CD4-positive, alpha-beta T cell (primary cell): ENCODE data around the gene EMC9. TPM values are rescaled to one million over a fixed set of nuclear protein-coding genes. Genes with fewer than 3 reads are reported as not detected.

Experiments
- ATAC-seq: fragments of 200-7000 bp; cut with Tn5 transposase; one replicate; pipeline ENCODE4 v1.10.0; 2022; ENCODE audit warnings: mild to moderate bottlenecking; ENCODE audit not compliant: poor library complexity
- CTCF ChIA-PET: fragments of 350-600 bp; sonication (Branson Sonifier 250); formaldehyde crosslinking; loops from one replicate; lab custom pipeline; 2021; ENCODE audit warnings: antibody characterized with exemption, inconsistent platforms; lab: Charles Lee
- POLR2A ChIA-PET: fragments of 350-600 bp; sonication (Branson Sonifier 250); formaldehyde crosslinking; loops from one replicate; lab custom pipeline; 2021; ENCODE audit warnings: antibody characterized with exemption, inconsistent platforms; lab: Charles Lee
- DNase-seq, 14 experiments: peaks; one replicate each; pipeline ENCODE4 v3.0.0-alpha.2; 2013 to 2020; ENCODE audit warnings: mixed read lengths in 2 of 14
- H3K27ac ChIP-seq, 2 donors: one replicate each; pipeline versions ENCODE4 v1.5.1 to v1.7.0; 2013; ENCODE audit warnings: low read length in 2 of 2, low read depth in 1 of 2, mild to moderate bottlenecking in 1 of 2
- H3K27me3 ChIP-seq, 2 experiments: 1 replicate in 1 of 2; 2 replicates in 1 of 2; pipeline versions ENCODE4 v1.6.1 to v1.7.0; 2013; ENCODE audit warnings: low read length in 2 of 2, control low read depth in 1 of 2, mild to moderate bottlenecking in 1 of 2, moderate library complexity in 1 of 2; ENCODE audit not compliant: insufficient read depth in 2 of 2, control insufficient read depth in 1 of 2
- H3K36me3 ChIP-seq: one replicate; pipeline ENCODE4 v1.6.1; 2013; ENCODE audit warnings: low read length, control low read depth; ENCODE audit not compliant: insufficient read depth
- H3K4me1 ChIP-seq: one replicate; pipeline ENCODE4 v1.6.1; 2013; ENCODE audit warnings: low read length, control low read depth; ENCODE audit not compliant: insufficient read depth
- H3K4me3 ChIP-seq: one replicate; pipeline ENCODE4 v1.5.1; 2013; ENCODE audit warnings: mild to moderate bottlenecking, low read length, moderate library complexity
- H3K9me3 ChIP-seq, 2 experiments: 1 replicate in 1 of 2; 2 replicates in 1 of 2; pipeline versions ENCODE4 v1.6.1 to v1.7.0; 2013; ENCODE audit warnings: low read length in 2 of 2, mild to moderate bottlenecking in 2 of 2, control low read depth in 1 of 2, moderate library complexity in 1 of 2; ENCODE audit not compliant: control insufficient read depth in 1 of 2, insufficient read depth in 1 of 2
- H3K27ac Mint-ChIP-seq: one replicate; pipeline ENCODE4 v1.8.0; 2020; ENCODE audit warnings: mixed read lengths
- H3K27me3 Mint-ChIP-seq: one replicate; pipeline ENCODE4 v1.8.0; 2021; ENCODE audit warnings: mixed read lengths
- H3K36me3 Mint-ChIP-seq: one replicate; pipeline ENCODE4 v1.8.0; 2021; ENCODE audit warnings: low read depth, mixed read lengths
- H3K4me1 Mint-ChIP-seq: one replicate; pipeline ENCODE4 v1.8.0; 2021; ENCODE audit warnings: low read depth, mixed read lengths
- H3K4me3 Mint-ChIP-seq: one replicate; pipeline ENCODE4 v1.8.0; 2020; ENCODE audit warnings: mild to moderate bottlenecking, mixed read lengths
- H3K9me3 Mint-ChIP-seq: one replicate; pipeline ENCODE4 v1.8.0; 2020; ENCODE audit warnings: mixed read lengths
- intact Hi-C, 2 experiments: fragments of 100-400 bp; cut with DNase I in 1 of 2; cut with micrococcal nuclease in 1 of 2; formaldehyde crosslinking; loops; one replicate each; pipeline versions ENCODE4 v1.15.1 to v1.9.0; 2023 to 2025; cut with DNase I, micrococcal nuclease
- total RNA-seq, 174 experiments: library from RNA in 2 of 174; stranded (reverse) in 2 of 174; gene quantifications; one replicate each; pipeline ENCODE4 v1.2.3 and lab custom pipeline; 2021 to 2026
- TF ChIP-seq, protein P1 (sequence below): fragments of 200-600 bp; IDR thresholded peaks from one replicate; pipeline ENCODE4 v1.8.0; 2022; ENCODE audit warnings: antibody characterized with exemption, mild to moderate bottlenecking

Gene EMC9
- total RNA-seq, 2 experiments from 2014 or later, result 11.8 to 13.1 TPM

DNA sequence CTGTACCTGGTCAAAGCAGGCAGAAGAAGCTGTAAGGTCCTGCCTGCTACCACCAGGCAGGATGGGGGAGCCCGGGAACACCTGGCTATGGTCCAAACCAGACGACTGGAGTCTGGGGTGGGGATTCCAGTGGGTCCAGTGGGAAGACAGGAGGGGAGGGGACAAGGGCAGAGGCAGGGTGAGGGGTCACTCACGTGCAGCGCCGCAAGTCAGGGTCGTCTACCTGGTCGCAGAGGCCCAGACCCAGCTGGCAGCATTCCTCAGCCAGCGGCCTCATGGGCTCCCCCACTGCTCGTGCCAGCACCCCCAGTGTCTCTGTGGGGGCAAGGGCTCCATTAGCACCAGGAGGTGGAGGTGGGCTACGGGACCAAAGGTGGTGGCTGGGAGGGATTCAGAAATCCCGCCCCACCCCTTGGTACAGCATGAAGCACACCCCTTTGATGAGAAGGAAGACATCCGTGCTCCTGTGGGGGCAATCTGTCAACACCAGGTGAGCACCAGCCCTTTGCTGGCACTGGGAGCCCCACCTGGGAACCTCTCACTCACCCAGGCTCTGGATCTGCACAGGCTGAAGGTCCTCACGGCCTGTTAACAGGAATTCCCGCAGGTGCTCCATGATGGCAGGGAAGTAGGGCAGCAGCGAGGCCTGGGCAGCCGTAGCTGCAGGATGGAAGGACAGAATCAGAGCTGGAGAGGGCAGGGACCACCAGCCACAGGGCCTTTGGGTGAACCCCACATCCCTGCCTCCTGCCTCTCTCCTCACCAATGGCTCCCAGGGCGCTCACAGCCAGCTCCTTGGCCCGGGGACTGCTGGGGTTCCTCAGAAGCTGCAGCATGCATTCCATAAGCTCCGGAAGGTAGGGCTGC lies 42.9 kb upstream of the EMC9 start:
- Mint-ChIP-seq H3K27me3 (no peaks in the 10 kb centered on the region), H3K36me3 (peaks cover 72% of the 10 kb centered on the region), H3K9me3 (no peaks in the 10 kb centered on the region), H3K27ac (peak overlapping the region; percentile 17), H3K4me1 (peaks cover 24% of the 10 kb centered on the region), H3K4me3 (no peak overlapping the region)
- Histone ChIP-seq H3K27me3 (no peaks in the 10 kb centered on the region), H3K4me3 (no peak overlapping the region), H3K9me3 (no peaks in the 10 kb centered on the region), H3K36me3 (peaks cover 76% of the 10 kb centered on the region), H3K4me1 (peaks cover 31% of the 10 kb centered on the region), H3K27ac (no peak overlapping the region)
- ATAC-seq (no peak), DNase-seq (no peak)
- TF ChIP-seq, protein P1, sequence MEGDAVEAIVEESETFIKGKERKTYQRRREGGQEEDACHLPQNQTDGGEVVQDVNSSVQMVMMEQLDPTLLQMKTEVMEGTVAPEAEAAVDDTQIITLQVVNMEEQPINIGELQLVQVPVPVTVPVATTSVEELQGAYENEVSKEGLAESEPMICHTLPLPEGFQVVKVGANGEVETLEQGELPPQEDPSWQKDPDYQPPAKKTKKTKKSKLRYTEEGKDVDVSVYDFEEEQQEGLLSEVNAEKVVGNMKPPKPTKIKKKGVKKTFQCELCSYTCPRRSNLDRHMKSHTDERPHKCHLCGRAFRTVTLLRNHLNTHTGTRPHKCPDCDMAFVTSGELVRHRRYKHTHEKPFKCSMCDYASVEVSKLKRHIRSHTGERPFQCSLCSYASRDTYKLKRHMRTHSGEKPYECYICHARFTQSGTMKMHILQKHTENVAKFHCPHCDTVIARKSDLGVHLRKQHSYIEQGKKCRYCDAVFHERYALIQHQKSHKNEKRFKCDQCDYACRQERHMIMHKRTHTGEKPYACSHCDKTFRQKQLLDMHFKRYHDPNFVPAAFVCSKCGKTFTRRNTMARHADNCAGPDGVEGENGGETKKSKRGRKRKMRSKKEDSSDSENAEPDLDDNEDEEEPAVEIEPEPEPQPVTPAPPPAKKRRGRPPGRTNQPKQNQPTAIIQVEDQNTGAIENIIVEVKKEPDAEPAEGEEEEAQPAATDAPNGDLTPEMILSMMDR, result no peak
- intact Hi-C loops, result no loop called here
- ChIA-PET POLR2A (interaction anchor here (0.5 to 7.4 kb wide), 4 partner anchors 11 to 551 kb away, joined by 3 to 85 read pairs (median 8); partner anchors contain the start of genes DCAF11, IRF9, NRL and TM9SF1), CTCF (no interaction called here)

DNA sequence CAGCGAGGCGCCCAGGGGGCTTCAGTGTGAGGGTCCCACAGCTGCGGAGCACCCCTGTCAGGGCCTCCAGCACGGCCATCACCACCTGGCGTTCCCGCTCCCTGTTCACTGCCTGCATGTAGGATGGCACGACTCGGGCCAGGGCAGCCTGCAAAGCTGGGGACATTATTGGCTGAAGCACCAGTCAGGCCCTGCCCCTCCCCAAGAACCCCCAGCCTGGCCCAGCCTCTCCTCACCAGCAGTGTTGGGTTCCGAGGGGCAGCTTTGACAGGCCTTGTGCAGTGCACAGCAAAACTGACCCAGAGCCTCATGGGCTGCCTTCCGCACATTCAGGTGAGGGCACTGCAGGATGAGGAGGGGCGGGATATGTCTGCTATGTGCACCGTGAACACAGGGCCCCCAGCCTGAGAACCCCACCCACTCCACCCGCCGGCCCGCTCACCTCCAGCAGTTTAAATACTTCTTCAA lies 41.7 kb upstream of the EMC9 start:
- POLR2A ChIA-PET, result interaction anchor here (1.1 kb wide), 2 partner anchors 13 to 22 kb away, joined by 3 read pairs; partner anchors contain the start of gene TM9SF1
- Mint-ChIP-seq H3K36me3 (peaks cover 78% of the 10 kb centered on the region), H3K4me1 (peaks cover 12% of the 10 kb centered on the region), H3K9me3 (no peaks in the 10 kb centered on the region), H3K27me3 (no peaks in the 10 kb centered on the region), H3K27ac (no peak overlapping the region), H3K4me3 (no peak overlapping the region)
- H3K27ac ChIP-seq, result no peak overlapping the region
- no peak overlapping the region for H3K4me3 ChIP-seq
- CTCF ChIA-PET, result no interaction called here
- H3K4me1 ChIP-seq, result peaks cover 18% of the 10 kb centered on the region
- peaks cover 89% of the 10 kb centered on the region for H3K36me3 ChIP-seq
- H3K9me3 ChIP-seq, result no peaks in the 10 kb centered on the region
- TF ChIP-seq, protein P1, result no peak
- intact Hi-C loops, result no loop called here
- H3K27me3 ChIP-seq, result no peaks in the 10 kb centered on the region
- DNase-seq, result no peak
- no peak for ATAC-seq

DNA sequence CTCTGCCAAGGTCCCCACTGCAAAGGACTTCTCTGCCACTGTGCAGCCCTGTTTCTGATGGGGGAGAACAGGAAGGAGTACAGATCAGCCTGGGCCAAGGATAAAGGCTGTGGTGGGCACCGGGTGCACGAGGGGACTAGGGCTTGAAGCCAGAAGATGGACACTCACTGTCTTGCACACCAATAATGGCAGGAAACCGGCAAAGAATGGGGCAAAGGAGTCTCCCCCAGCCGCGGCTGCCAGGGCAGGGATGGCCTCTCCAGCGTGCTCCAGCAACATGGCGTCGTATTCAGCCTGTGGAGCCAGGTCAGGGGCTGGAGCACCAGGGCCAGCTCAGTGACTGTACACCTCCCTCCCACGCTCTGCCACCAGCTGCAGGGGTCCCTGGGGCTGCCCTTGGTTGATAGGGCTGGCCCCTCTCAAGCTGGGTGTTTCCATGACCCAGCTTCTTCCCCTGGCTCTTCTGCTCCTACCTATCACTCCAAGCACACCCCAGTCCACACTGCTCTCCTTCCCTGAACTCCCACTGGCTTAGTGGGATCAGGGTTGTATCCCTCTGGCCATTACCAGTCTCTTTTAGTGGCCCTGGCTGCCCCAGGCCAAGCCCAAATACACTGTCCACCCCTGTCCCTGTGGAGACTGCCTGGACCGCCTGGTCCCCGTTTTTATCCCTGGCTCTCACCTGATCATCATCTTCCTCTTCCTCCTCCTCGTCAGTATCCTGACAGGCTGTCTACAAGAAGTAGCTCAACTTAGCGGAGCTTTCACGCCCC lies 40.9 kb upstream of the EMC9 start:
- no peak overlapping the region for H3K27ac ChIP-seq
- intact Hi-C loops, result no loop called here
- Mint-ChIP-seq H3K27me3 (no peaks in the 10 kb centered on the region), H3K4me3 (no peak overlapping the region), H3K27ac (peak overlapping the region; percentile 42), H3K9me3 (no peaks in the 10 kb centered on the region), H3K36me3 (peaks cover 83% of the 10 kb centered on the region), H3K4me1 (peaks cover 4% of the 10 kb centered on the region)
- TF ChIP-seq, protein P1, result no peak
- ChIA-PET CTCF (no interaction called here), POLR2A (interaction anchor here (1.1 kb wide), 2 partner anchors 13 to 22 kb away, joined by 3 read pairs; partner anchors contain the start of gene TM9SF1)
- H3K4me3 ChIP-seq, result no peak overlapping the region
- no peak for ATAC-seq
- peaks cover 11% of the 10 kb centered on the region for H3K4me1 ChIP-seq
- H3K36me3 ChIP-seq, result peaks cover 96% of the 10 kb centered on the region
- DNase-seq, result no peak
- no peaks in the 10 kb centered on the region for H3K27me3 ChIP-seq
- H3K9me3 ChIP-seq, result no peaks in the 10 kb centered on the region
